GM19351 (cell line): ENCODE results near the gene MPP7.

Experiments
- ATAC-seq: cut with Tn5 transposase; IDR thresholded peaks from one replicate; pipeline ENCODE4 v1.9.1; 2021; ENCODE audit warnings: mild to moderate bottlenecking, moderate library complexity; ENCODE audit not compliant: unreplicated experiment

Gene MPP7

DNA sequence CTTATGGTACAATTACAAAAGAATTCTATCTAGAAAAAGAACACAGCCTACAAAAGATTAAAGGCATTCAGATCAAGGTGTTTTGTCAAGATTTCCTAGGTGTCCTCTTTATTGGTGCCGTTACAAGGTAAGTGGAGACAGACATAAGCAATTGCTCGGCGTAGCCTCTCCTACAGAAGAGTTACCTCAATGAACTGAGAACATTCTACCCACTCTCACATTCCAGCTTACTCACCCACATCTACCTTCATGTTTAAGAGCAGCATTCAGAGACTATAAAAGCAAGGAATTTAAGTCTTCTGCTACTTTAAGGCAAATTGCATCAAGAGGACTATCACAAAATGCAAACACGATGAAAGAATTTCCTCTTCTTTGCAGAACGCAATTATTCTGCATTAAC lies 29.5 kb downstream of the MPP7 start:
- ATAC-seq = no peak

DNA sequence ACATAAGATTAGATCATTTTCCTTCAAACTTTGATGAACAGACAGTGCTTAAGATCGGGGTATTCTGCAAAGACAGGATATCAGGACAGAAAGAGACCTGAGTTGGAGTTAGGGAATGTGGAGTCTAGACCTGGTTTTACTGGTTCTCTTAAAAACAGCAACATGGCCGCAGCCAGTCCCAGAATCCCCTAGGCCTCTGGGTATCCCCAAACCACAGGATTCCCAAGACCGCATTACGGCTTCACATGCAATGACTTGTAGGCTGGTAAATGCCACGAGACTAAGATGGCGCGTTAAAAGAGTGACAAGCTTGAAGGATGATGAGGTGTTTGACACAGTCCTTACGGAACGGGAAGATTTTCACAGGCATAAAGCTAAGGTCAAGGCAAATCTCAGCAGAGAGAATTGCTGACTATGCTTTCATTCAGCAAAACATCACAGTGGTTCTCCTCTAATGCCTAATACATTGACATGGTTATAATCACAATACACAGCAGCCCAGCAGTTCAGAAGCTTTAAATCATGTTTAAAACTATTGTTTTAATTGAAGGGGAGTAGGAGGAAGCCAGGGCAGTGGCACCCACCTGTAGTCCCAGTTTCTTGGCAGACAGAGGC lies 32.9 kb downstream of the MPP7 start:
- ATAC-seq = no peak

DNA sequence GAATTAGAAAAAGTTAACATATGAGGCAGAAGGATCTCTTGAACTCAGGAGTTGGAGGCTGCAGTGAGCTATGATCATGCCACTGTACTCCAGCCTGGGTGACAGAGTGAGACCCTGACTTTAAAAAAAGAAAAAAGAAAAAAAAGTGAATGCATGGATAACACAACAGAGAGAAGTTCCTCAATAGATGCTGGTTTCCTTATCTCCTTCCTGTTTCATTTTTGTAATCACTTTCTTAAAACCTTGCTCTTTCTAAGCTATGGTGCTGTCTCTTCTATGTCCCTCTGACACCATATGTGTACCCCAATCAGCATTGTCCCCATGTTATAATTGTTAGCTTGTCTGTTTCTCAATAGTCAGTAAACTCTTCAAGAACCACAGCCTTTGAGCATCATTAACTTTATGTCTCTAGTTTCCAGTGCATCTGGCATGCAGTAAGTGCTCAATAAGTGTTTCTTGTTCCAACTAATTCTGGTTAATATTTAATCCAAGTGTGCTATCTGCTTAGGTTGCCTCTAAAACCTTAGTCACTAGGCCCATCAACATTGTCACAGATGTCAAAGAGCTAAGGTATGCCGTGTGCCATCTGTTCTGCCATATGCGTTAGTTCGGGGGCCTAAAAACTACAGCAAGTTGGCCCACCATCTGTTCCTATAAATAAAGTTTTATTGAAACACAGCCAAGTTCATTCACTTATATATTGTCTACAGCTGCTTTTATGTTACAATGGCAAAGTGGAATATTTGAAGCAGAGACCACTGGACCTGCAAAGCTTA lies 36.2 kb downstream of the MPP7 start:
- no peak for ATAC-seq

DNA sequence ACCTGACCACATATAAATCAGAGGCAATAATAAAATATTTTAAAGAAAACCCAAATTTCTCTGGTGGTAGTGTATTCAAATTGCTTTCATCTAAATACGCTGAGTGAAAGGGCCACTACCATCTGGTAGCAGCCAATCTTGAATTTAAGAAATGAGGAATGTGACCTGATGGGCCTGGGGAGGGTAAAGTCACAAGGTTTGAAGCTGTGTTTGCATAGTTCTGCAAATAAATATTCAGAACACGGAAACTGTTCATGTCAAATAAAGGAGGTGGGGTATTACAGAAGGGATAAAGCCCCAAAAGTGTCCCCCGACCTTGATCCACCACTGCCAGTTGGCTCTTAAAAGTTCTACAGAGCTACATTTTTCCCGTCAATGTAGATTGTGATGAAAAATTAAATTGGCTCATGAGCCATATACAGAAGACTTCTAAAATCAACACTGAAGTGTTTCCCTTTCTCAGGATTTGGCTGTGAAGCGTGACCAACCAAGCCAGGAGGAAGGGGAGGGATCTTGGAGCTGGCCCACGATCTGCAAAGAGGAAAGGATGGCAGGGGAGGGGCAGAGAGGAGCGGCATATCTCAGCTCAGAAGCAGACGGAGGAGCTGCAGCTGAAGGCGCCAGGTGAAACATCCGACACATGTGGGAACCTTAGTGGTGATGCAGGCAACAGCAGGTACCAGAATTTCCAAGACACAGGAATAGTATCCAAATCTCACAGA lies 39.6 kb downstream of the MPP7 start:
- ATAC-seq = no peak

DNA sequence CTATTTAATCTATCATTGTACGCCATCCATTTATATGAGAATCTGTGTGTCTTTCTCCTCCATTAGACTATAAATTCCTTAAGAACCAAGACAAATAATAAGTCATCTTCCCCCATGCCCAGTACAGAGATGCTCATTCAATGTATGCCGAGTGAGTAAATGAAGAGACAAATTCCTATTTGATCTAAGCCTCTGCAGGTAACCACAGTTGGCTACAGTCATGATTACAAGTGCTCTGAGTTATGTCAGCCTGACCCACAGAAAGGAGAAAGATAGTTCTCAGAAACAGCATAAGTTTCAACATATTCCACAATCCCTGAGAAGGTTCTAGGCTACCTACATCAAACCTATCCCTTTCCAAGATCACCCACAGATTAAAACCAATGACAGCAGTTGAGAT lies 46.1 kb downstream of the MPP7 start:
- ATAC-seq = no peak

DNA sequence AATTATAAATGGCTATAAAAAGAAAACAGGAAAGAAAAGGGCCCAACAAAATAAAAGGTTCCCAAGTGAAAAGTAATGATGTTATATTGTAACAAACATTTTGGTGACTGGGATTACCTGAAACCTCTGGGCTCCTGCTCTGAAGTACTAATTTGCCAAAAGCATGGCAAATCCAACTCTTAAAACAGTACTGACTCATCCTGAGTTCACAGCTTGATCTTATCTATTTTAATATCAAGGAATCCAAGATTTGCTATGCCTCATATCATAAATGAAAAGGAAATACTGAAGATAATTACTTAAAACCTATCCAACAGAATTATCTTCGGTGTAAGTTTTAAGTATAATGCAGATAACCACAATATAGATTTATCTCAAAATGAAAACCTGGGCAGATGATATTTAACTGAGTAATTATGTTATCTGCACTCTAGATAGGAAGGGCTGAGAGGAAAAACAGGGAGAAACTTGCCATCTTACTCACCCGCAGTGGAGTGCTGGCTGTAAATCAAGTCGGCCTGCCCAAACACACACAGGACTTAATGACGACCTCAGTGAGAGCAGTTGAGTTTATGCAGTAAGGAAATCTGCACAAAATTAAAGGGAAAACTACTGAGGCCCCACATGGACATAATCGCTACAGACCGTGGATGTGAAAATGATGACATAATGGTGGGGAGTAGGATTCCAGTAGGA lies 48.4 kb downstream of the MPP7 start:
- ATAC-seq = no peak

DNA sequence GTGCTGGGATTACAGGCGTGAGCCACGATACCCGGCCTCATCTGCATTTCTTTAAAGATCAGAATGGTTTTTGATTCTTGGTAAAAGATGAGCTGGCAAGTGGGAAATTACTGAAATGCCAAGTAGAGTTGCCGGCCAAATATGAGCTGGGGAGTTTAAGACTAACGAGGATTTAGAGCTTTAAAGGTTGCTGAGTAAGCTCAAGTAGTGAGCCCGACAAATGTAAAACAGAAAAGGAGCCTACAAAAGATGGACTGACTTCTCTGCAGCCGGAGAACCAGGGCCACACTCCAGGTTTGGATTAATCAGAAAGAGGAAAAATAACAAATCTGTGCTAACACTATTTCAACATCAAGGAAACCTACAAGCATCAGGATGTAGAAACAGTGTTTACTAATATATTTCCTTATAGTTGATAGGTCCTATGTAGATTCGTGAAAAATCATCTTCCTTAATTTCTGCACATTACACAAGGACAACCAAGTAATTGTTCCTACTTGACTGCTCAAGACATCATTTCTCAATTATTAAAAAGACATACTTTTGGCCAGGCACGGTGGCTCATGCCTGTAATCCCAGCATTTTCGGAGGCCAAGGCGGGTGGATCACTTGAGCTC lies 49.6 kb downstream of the MPP7 start:
- ATAC-seq = no peak
